ENCODE results near the gene COL5A1. TPM values are rescaled to one million over a fixed set of nuclear protein-coding genes. Genes with fewer than 3 reads are reported as not detected.

COL5A1 gene
- total RNA-seq, 4 donors from 2014 or later: 51.9 to 78.3 (median 62.4) TPM

DNA sequence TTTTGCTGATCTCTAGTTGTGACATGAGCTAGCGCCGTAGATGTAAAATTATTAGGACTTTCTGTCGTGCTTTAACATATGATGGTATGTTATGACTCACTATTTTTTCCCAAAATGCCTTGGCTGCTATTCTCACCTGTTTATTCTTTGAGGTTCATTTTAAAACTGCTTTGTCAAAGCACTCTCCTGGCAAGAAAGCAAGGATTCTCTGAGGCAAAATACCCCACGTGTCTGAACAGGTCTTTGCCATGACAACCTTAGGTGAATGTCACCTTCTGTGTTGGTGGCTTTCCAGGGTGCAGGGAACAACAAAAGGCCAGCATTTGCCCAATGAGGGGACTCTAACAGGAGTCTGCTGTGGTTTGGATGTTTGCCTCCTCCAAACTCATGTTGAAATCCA is 30.6 kb upstream of the COL5A1 start:
- H3K27me3 ChIP-seq: no peaks in the 10 kb centered on the region
- no peak overlapping the region for H3K27ac ChIP-seq
- 85 to 93% methylated on average over 4 of the region's 4 CpGs for WGBS, 2 donors
- no peak for DNase-seq (ENCODE audit: low spot score in 2 of 2)
- TF ChIP-seq, protein P1, sequence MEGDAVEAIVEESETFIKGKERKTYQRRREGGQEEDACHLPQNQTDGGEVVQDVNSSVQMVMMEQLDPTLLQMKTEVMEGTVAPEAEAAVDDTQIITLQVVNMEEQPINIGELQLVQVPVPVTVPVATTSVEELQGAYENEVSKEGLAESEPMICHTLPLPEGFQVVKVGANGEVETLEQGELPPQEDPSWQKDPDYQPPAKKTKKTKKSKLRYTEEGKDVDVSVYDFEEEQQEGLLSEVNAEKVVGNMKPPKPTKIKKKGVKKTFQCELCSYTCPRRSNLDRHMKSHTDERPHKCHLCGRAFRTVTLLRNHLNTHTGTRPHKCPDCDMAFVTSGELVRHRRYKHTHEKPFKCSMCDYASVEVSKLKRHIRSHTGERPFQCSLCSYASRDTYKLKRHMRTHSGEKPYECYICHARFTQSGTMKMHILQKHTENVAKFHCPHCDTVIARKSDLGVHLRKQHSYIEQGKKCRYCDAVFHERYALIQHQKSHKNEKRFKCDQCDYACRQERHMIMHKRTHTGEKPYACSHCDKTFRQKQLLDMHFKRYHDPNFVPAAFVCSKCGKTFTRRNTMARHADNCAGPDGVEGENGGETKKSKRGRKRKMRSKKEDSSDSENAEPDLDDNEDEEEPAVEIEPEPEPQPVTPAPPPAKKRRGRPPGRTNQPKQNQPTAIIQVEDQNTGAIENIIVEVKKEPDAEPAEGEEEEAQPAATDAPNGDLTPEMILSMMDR (IDR thresholded peaks at IDR 0.05): no peak
- TF ChIP-seq EP300 (IDR thresholded peaks at IDR 0.05): no peak
- TF ChIP-seq POLR2A (IDR thresholded peaks at IDR 0.05): no peak
- peaks cover 0 to 5% (median 0%) of the 10 kb centered on the region in 4 donors for H3K9me3 ChIP-seq
- no peak overlapping the region for H3K4me3 ChIP-seq
- H3K4me1 ChIP-seq: no peaks in the 10 kb centered on the region
- no peaks in the 10 kb centered on the region for H3K36me3 ChIP-seq

DNA sequence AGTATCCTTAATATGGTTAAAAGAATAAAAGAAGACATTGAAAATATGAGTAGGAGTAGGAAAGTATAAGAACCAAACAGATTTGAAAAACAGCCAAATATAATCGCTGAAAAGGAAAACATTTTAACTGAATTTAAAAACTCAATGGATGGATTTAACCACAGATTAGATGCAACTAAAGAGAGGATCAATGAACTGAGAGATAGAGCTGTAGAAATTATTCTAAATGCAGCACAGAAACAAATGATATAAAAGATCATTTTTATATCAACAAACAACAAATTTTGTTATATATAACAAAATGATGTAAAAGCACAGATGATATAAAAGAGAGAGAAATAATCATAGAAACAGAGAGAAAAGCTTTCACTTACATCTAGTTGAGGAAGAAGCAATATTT is 29.3 kb upstream of the COL5A1 start:
- Histone ChIP-seq H3K36me3 (no peaks in the 10 kb centered on the region), H3K9me3 (peaks cover 0 to 5% (median 0%) of the 10 kb centered on the region in 4 donors), H3K4me1 (no peaks in the 10 kb centered on the region), H3K27ac (no peak overlapping the region), H3K27me3 (no peaks in the 10 kb centered on the region), H3K4me3 (no peak overlapping the region)
- no peak for DNase-seq (ENCODE audit: low spot score in 2 of 2)
- TF ChIP-seq EP300 (IDR thresholded peaks at IDR 0.05) (no peak), POLR2A (IDR thresholded peaks at IDR 0.05) (no peak)
- TF ChIP-seq, protein P1 (IDR thresholded peaks at IDR 0.05): no peak
- 85 to 89% methylated on average over 1 of the region's 1 CpG for WGBS, 2 donors

DNA sequence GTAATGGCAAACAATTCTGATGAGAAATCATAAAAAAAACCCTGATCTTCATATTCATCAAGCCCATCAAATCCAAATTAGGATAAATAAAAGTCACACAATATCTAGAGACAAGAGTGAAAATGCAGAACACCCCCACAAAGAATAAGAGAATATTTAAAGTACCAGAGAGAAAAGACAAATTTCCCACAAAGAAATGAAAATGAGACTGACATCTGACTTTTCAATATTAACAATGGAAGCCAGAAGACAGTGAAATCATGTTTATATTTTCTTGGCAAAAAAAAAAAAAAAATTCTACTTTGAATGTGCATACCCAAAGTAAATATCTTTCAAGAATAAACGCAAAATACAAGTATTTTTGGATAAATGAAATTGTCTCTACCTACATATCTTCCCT is 28.9 kb upstream of the COL5A1 start:
- peaks cover 0 to 3% (median 0%) of the 10 kb centered on the region in 4 donors for H3K4me1 ChIP-seq
- H3K27me3 ChIP-seq: no peaks in the 10 kb centered on the region
- no peak for DNase-seq (ENCODE audit: low spot score in 2 of 2)
- H3K4me3 ChIP-seq: no peak overlapping the region
- H3K27ac ChIP-seq: no peak overlapping the region
- H3K36me3 ChIP-seq: no peaks in the 10 kb centered on the region
- TF ChIP-seq, protein P1 (IDR thresholded peaks at IDR 0.05): no peak
- TF ChIP-seq EP300 (IDR thresholded peaks at IDR 0.05): no peak
- TF ChIP-seq POLR2A (IDR thresholded peaks at IDR 0.05): no peak
- peaks cover 0 to 5% (median 0%) of the 10 kb centered on the region in 4 donors for H3K9me3 ChIP-seq
- WGBS, 2 donors: 48 to 82% methylated on average over 1 of the region's 1 CpG

DNA sequence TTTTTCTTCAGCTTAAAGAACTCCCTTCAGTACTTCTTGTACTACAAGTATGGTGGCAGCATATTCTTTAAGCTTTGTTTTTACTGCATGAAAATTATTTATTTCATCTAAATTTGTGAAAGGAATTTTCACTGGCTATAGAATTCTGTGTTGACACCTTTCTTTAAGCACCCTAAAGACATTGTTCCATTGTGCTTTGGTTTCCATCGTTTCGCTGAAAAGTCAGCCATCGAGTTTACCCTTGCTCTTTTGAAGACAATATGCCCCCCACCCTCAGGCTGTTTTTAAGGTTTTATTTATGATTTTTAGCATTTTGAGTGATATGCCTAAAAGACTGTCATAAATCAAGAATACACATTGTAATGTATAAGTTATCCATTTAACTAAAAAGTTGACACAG is 27.3 kb upstream of the COL5A1 start:
- 96 to 97% methylated on average over 3 of the region's 3 CpGs for WGBS, 2 donors
- Histone ChIP-seq H3K4me3 (no peak overlapping the region), H3K9me3 (peaks cover 0 to 5% (median 0%) of the 10 kb centered on the region in 4 donors), H3K36me3 (no peaks in the 10 kb centered on the region), H3K27ac (no peak overlapping the region), H3K4me1 (peaks cover 0 to 10% (median 0%) of the 10 kb centered on the region in 4 donors), H3K27me3 (no peaks in the 10 kb centered on the region)
- TF ChIP-seq EP300 (IDR thresholded peaks at IDR 0.05) (no peak), POLR2A (IDR thresholded peaks at IDR 0.05) (no peak)
- TF ChIP-seq, protein P1 (IDR thresholded peaks at IDR 0.05): no peak
- DNase-seq (ENCODE audit: low spot score in 2 of 2): no peak

DNA sequence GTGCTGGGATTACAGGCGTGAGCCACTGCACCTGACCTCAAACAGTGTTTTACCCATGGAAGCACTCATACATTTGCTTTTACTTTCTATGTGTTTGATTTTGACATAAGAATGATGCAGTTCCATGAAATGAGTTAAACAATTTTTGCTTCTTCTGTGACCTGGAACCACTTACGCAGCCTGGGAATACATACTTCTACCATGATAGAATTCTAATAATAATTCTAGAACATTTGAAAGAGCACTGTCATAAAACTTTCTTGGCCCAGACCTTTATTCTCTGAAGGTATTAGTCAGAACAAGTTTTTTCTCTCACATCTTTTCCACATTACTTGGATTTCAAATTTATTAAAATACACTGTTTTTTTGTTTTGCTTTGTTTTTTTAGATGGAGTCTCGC is 25.3 kb upstream of the COL5A1 start:
- DNase-seq (ENCODE audit: low spot score in 2 of 2): no peak
- Histone ChIP-seq H3K9me3 (peaks cover 0 to 5% (median 0%) of the 10 kb centered on the region in 4 donors), H3K4me1 (peaks cover 0 to 10% (median 0%) of the 10 kb centered on the region in 4 donors), H3K36me3 (no peaks in the 10 kb centered on the region), H3K27me3 (no peaks in the 10 kb centered on the region), H3K4me3 (no peak overlapping the region), H3K27ac (no peak overlapping the region)
- 85 to 86% methylated on average over 3 of the region's 3 CpGs for WGBS, 2 donors
- no peak for TF ChIP-seq POLR2A (IDR thresholded peaks at IDR 0.05)
- TF ChIP-seq EP300 (IDR thresholded peaks at IDR 0.05): no peak
- TF ChIP-seq, protein P1 (IDR thresholded peaks at IDR 0.05): no peak

Measured in tibial nerve (tissue), 4 donors.